ENCODE data around the gene PIGU. TPM values are rescaled to one million over a fixed set of nuclear protein-coding genes. Genes with fewer than 3 reads are reported as not detected.

PIGU gene
- total RNA-seq, 1 experiment from 2014 or later = 25.1 TPM

DNA sequence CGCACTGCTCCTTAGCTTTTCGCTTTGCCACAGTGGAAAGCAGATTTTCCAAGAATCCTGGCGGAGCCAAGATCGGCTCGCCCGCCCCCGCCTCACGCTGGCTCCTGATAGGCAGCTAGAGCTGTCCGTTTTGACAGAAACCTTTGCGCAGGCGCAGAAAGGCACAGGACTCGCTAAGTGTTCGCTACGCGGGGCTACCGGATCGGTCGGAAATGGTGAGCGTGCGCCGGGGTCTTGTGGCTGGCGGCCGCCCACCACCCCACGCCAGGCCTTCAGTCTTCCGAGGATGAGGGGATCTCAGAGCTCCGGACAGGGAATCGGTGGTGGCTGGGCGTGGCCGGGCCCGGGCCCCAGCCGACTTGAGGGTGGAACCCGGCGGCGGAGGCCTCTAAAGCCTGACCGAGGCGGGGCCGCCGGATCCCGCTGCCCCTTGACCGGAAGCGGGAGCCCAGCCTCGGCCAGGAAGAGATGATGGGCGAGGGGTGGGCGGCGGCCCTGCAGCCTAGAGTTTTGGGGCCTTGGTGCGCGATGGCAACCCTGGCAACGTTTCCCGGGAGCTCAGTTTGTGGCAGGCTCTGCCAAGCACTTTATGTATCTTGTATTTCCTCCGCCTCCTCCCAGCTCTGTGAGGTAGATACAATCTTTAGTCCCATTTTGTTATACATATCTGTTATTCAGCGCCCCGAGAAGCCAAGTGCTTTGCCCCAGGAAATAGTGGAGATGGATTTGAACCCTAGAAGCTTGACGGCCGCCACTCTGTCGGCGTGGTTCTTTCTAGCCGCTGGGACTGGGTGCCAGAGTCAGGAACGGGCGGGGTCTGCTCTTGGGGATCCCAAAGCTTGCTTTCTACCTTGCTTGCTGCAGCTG, 160.4 kb downstream of the PIGU start, which contains the start of gene DYNLRB1 (continued):
- TF ChIP-seq, protein P1, sequence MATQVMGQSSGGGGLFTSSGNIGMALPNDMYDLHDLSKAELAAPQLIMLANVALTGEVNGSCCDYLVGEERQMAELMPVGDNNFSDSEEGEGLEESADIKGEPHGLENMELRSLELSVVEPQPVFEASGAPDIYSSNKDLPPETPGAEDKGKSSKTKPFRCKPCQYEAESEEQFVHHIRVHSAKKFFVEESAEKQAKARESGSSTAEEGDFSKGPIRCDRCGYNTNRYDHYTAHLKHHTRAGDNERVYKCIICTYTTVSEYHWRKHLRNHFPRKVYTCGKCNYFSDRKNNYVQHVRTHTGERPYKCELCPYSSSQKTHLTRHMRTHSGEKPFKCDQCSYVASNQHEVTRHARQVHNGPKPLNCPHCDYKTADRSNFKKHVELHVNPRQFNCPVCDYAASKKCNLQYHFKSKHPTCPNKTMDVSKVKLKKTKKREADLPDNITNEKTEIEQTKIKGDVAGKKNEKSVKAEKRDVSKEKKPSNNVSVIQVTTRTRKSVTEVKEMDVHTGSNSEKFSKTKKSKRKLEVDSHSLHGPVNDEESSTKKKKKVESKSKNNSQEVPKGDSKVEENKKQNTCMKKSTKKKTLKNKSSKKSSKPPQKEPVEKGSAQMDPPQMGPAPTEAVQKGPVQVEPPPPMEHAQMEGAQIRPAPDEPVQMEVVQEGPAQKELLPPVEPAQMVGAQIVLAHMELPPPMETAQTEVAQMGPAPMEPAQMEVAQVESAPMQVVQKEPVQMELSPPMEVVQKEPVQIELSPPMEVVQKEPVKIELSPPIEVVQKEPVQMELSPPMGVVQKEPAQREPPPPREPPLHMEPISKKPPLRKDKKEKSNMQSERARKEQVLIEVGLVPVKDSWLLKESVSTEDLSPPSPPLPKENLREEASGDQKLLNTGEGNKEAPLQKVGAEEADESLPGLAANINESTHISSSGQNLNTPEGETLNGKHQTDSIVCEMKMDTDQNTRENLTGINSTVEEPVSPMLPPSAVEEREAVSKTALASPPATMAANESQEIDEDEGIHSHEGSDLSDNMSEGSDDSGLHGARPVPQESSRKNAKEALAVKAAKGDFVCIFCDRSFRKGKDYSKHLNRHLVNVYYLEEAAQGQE (IDR thresholded peaks at IDR 0.05; ENCODE audit: low read depth) = no peak

GRCh38 chr20:34515484-34516246, 161.2 kb downstream of the PIGU start:
- Histone ChIP-seq H3K36me3 (ENCODE audit: control insufficient read depth in 1 of 2, insufficient read depth in 2 of 2, low read length in 2 of 2) (peaks cover 2 to 5% of the 10 kb centered on the region in 2 experiments; a peak in 2 of 4 replicates), H3K9ac (ENCODE audit: low read length) (peak overlapping the region; percentile 74), H3K27me3 (ENCODE audit: insufficient read depth, low read length) (no peaks in the 10 kb centered on the region), H3K4me3 (replicated peaks in 1 of 2; ENCODE audit: low read depth in 1 of 2, low read length in 2 of 2) (peak overlapping the region; percentile 72 to 87), H3K4me2 (ENCODE audit: low read length) (peak overlapping the region; percentile 76), H3K9me2 (ENCODE audit: insufficient read depth) (no peaks in the 10 kb centered on the region), H3K4me1 (ENCODE audit: control insufficient read depth in 1 of 2, insufficient read depth in 2 of 2, low read length in 2 of 2) (peaks cover 4 to 7% of the 10 kb centered on the region in 2 experiments; a peak in 3 of 4 replicates), H3K9me3 (ENCODE audit: control insufficient read depth in 1 of 2, insufficient read depth in 1 of 2, low read depth in 1 of 2, low read length in 2 of 2) (no peaks in the 10 kb centered on the region), H3K27ac (ENCODE audit: low read depth, low read length) (peak overlapping the region; percentile 79), H3K79me2 (ENCODE audit: insufficient read depth, low read length) (peaks cover 43% of the 10 kb centered on the region), H2AFZ (ENCODE audit: low read depth, low read length, poor library complexity, severe bottlenecking) (no peak overlapping the region), H4K20me1 (ENCODE audit: insufficient read depth) (no peaks in the 10 kb centered on the region)
- DNase-seq (ENCODE audit: low read depth, low spot score) (no peak), ATAC-seq (no peak)
- intact Hi-C loops (cut with micrococcal nuclease) = no loop called here
- TSS peak; percentile 52 for BruUV-seq (replicated peaks)
- POLR2A ChIA-PET = interaction anchor here (1.0 to 1.8 kb wide), 5 partner anchors 10 to 213 kb away, joined by 3 to 7 read pairs (median 4); partner anchors contain the start of gene AHCY
- RAD21 ChIA-PET (ENCODE audit: low non-redundant PET in 1 of 2, low total read pairs in 2 of 2, uncharacterized antibody in 2 of 2, unreplicated experiment in 2 of 2) = interaction anchor here in 1 of 2 experiments (1.1 to 3.2 kb wide), 2 partner anchors 43 to 203 kb away, joined by 3 to 20 read pairs; no protein-coding TSS in a partner anchor
- CTCF ChIA-PET = interaction anchor here (0.8 to 2.2 kb wide), 4 partner anchors 10 to 254 kb away, joined by 3 to 21 read pairs (median 6); no protein-coding TSS in a partner anchor
- TF ChIP-seq, protein P1 (IDR thresholded peaks at IDR 0.05; ENCODE audit: low read depth) = no peak
- no peak for TF ChIP-seq ZFX (IDR thresholded peaks at IDR 0.05)
- TF ChIP-seq EGR1 (IDR thresholded peaks at IDR 0.05; ENCODE audit: low read depth) = no peak
- TF ChIP-seq MAX (IDR thresholded peaks at IDR 0.05) = no peak
- TF ChIP-seq SP1 (IDR thresholded peaks at IDR 0.05; ENCODE audit: low read depth) = no peak
- no peak for TF ChIP-seq RAD21 (IDR thresholded peaks at IDR 0.05; ENCODE audit: low read depth)
- no peak for TF ChIP-seq ATF3 (IDR thresholded peaks at IDR 0.05)
- no peak for TF ChIP-seq ZNF274 (IDR thresholded peaks at IDR 0.05; ENCODE audit: low read depth, low read length)
- TF ChIP-seq TCF7L2 (IDR thresholded peaks at IDR 0.05; ENCODE audit: borderline replicate concordance, extremely low read depth, insufficient read depth, insufficient read length) = no peak
- TF ChIP-seq CBX3 (IDR thresholded peaks at IDR 0.05; ENCODE audit: low read depth) = no peak
- TF ChIP-seq POLR2AphosphoS5 (IDR thresholded peaks at IDR 0.05; ENCODE audit: low read depth, low read length) = no peak
- no peak for TF ChIP-seq CEBPB (IDR thresholded peaks at IDR 0.05; ENCODE audit: low read depth)
- no peak for TF ChIP-seq SIN3A (IDR thresholded peaks at IDR 0.05; ENCODE audit: low read depth)
- TF ChIP-seq YY1 (IDR thresholded peaks at IDR 0.05; ENCODE audit: extremely low read depth, insufficient replicate concordance, low read depth, low read length) = no peak
